ENCODE measurements around the gene PEX6. TPM values are rescaled to one million over a fixed set of nuclear protein-coding genes. Genes with fewer than 3 reads are reported as not detected.

Gene PEX6
- total and polyA plus RNA-seq, 2 of the 13 experiments (the other 11 are each of a cell fraction or from before 2014, with no cell fraction given): 5.1 to 6.7 TPM

GRCh38 chr6:42978487-42978838, 518 bp downstream of the PEX6 start (continued):
- TF ChIP-seq SOX6 (IDR thresholded peaks at IDR 0.05): no peak
- no peak for TF ChIP-seq SOX6 (CRISPR knock-in tag; IDR thresholded peaks at IDR 0.05)
- no peak for TF ChIP-seq SP1 (IDR thresholded peaks at IDR 0.05)
- TF ChIP-seq SP1 (CRISPR knock-in tag; IDR thresholded peaks at IDR 0.05): no peak
- TF ChIP-seq NKX3-1 (CRISPR knock-in tag; IDR thresholded peaks at IDR 0.05): peak; percentile 65; the same call in 1 of the 2 replicates
- TF ChIP-seq KLF12 (CRISPR knock-in tag; IDR thresholded peaks at IDR 0.05; ENCODE audit: borderline replicate concordance): peak; percentile 58; the same call in 1 of the 2 replicates
- TF ChIP-seq ZSCAN12 (CRISPR knock-in tag; IDR thresholded peaks at IDR 0.05): 0 out of 2 replicates have a peak, but pooled peaks have one; percentile 86
- TF ChIP-seq HINFP (CRISPR knock-in tag; IDR thresholded peaks at IDR 0.05; ENCODE audit: low read depth): 0 out of 2 replicates have a peak, but pooled peaks have one; percentile 12
- TF ChIP-seq ZMAT3 (CRISPR knock-in tag; conservative IDR thresholded peaks at IDR 0.05): no peak
- TF ChIP-seq REXO4 (CRISPR knock-in tag; IDR thresholded peaks at IDR 0.05; ENCODE audit: borderline replicate concordance): no peak
- TF ChIP-seq ZNF629 (CRISPR knock-in tag; conservative IDR thresholded peaks at IDR 0.05): no peak
- no peak for TF ChIP-seq PHF20 (CRISPR knock-in tag; IDR thresholded peaks at IDR 0.05)
- TF ChIP-seq YEATS4 (CRISPR knock-in tag; IDR thresholded peaks at IDR 0.05; ENCODE audit: borderline replicate concordance): no peak
- TF ChIP-seq PHF5A (CRISPR knock-in tag; IDR thresholded peaks at IDR 0.05; ENCODE audit: low read depth, unreplicated experiment): peak; percentile 17
- 0 out of 2 replicates have a peak, but pooled peaks have one; percentile 16 for TF ChIP-seq ZNF383 (CRISPR knock-in tag; IDR thresholded peaks at IDR 0.05; ENCODE audit: borderline replicate concordance)
- 0 out of 2 replicates have a peak, but pooled peaks have one; percentile 72 for TF ChIP-seq ZNF737 (CRISPR knock-in tag; IDR thresholded peaks at IDR 0.05; ENCODE audit: borderline replicate concordance)
- 0 out of 2 replicates have a peak, but pooled peaks have one; percentile 50 for TF ChIP-seq ZBTB20 (CRISPR knock-in tag; IDR thresholded peaks at IDR 0.05; ENCODE audit: borderline replicate concordance, low read depth)
- no peak for TF ChIP-seq ZSCAN29 (CRISPR knock-in tag; conservative IDR thresholded peaks at IDR 0.05)
- TF ChIP-seq HDAC2 (CRISPR knock-in tag; IDR thresholded peaks at IDR 0.05): no peak
- TF ChIP-seq ZNF296 (CRISPR knock-in tag; conservative IDR thresholded peaks at IDR 0.05): peak; percentile 80; the same call in 1 of the 2 replicates
- TF ChIP-seq ZHX2 (IDR thresholded peaks at IDR 0.05; ENCODE audit: low read depth): no peak
- peak; percentile 63; the same call in 1 of the 2 replicates for TF ChIP-seq ZHX2 (CRISPR knock-in tag; IDR thresholded peaks at IDR 0.05; ENCODE audit: borderline replicate concordance)
- no peak for TF ChIP-seq ZNF34 (CRISPR knock-in tag; IDR thresholded peaks at IDR 0.05; ENCODE audit: borderline replicate concordance)
- no peak for TF ChIP-seq WIZ (CRISPR knock-in tag; IDR thresholded peaks at IDR 0.05)
- peak; percentile 14; the same call in 1 of the 2 replicates for TF ChIP-seq PITX1 (CRISPR knock-in tag; IDR thresholded peaks at IDR 0.05)
- TF ChIP-seq ARNTL (CRISPR knock-in tag; IDR thresholded peaks at IDR 0.05): no peak
- no peak for TF ChIP-seq RXRB (CRISPR knock-in tag; IDR thresholded peaks at IDR 0.05; ENCODE audit: borderline replicate concordance)

Data from HepG2 (cell line).